HG03139 (cell line): ENCODE results near the gene SYNM.
A peak's percentile ranks its signal among the peaks of the same experiment; 100 is the strongest.

Experiments
- ATAC-seq: cut with Tn5 transposase; IDR thresholded peaks from one replicate; pipeline ENCODE4 v1.9.1; 2021; ENCODE audit not compliant: unreplicated experiment

Gene SYNM

DNA sequence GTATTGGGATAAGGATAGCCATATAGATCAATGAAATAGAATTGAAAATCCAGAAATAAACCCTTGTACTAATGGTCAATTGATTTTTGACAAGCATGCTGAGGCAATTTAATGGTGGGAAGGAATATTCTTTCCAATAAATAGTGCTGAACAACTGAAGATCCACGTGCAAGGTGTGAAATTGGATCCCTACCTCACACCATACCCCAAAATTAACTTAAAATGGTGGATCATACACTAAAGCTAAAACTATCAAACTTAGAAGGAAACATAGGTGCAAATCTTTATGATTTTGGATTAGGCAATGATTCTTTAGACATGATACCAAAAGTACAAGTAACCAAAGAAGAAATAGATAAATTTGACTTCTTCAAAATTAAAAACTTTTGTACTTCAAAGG lies 22.1 kb upstream of the SYNM start:
- ATAC-seq = no peak

DNA sequence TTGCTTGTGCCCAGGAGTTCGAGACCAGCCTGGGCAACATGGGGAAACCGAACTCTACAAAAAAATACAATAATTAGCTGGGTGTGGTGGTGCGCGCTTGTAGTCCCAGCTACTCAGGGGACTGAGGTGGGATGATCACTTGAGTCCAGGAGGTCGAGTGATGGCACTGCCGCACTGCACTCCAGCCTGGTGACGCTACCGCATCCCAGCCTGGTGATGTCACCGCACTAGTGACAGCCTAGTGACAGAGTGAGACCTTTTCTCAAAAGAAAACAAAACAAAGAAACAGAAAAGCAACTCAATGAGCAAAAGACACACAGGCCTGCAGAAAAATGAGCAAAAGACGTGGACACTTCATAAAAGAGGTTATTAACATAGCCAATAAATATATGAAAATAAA lies 19.9 kb upstream of the SYNM start:
- ATAC-seq = no peak

DNA sequence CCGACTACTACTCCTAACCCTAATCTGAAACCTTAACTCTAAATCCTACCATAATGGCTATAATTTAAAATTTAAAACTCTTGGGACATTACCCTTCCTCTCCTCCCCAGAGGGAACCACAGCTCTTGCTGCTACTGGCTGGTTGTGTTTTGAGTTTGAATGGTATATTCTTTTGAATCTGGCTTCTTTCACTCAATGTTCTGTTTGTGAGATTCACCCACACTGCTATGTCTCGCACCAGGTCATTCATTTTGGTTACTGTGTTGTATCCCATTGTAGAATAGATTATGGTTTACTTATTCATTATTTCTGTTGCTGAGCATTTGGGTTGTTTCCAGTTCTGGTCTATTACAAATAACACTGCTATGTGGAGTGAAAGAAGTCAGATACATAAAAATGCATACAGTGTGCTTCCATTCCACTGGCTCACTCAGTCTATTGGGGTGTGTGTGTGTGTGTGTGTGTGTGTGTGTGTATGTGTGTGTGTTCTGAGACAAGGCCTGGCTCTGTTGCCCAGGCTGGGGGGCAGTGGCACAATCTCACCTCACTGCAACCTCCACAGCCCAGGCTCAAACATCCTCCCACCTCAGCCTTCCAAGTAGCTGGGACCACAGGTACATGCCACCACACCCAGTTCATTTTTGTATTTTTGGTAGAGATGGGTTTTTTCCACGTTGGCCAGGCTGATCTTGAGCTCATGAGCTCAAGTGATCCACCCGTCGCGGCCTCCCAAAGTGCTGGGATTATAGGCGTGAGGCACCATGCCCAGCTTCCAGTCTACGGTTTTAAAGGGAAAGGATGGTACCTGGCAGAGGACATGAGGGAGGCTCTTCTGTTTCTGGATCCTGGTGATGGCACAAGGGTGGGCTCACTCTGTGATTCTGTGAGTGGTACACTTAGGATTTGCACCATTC lies 19.2 kb upstream of the SYNM start:
- ATAC-seq = no peak

DNA sequence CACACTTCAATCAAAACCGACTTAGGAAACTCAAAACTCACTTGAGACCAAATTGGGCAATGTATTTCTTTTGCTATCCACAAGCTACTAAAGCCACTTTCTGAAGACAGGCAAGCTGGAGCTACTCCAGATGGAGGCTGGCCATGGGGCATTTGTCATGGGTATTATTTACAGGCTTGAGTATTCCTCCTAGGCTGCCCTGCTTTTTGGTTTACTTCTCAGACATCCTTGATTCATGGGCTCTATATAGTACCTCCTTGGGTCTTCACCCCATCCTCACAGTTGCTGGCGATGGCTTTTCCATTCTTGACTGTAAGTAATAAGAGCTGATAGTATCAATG lies 18.6 kb upstream of the SYNM start:
- ATAC-seq = no peak

DNA sequence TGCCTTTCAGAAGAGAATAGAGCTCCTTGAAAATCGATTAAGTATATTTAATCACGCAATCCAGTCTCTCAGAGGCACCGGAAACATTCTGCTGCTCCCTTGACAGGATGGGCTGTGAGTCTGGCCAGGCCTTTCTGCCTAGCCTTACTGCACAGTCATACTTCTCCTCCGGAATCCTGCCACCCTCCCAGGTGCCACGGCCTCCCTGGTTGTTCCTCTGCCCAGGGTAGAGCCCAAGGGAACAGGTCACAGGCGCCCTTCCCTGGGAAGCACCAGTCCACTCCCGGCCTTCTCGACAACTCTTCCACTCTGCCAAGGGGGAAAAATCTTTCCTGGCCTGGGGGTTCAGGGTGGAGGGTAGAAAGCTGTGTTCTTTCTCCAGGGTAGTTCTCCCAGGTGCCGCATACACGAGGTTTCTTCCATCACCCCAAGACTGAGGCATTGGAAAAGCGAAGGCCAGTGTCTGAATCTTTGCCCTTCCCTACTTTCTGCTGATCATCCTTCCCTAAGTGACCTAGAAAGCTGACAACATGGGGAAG lies 17.4 kb upstream of the SYNM start:
- ATAC-seq = no peak

DNA sequence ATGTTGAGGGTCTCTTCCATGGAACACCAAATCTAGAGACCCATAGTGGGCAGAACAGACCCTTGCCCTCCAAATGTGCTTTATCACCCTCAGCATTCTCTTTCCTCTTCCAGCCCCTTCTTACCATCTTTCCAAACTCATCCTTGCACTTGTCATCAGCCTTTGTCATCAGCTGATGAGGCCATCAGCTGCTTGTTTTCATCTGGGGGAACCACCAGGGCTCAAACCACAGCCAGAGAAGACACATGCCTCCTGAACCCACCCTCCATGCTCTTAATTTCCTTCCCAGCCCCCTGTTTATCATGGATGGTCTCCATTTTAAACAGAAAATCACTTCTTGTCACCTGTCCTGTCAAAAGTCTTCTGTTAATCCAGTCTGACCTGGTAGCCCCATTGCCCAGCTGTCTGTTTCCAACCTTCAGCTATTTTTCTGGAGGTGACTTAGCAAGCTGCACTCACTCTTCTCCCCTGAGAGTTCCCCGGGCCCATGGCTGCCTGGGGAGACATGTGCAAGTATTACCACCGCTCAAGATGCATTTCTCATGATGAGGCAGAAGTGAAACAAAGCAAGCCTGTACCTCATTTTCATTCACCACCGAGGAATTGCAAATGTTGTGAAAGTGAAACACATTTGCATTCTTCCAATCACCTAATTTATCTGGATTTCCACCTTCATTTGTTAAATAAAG lies 14.7 kb upstream of the SYNM start:
- ATAC-seq = peak; percentile 100

DNA sequence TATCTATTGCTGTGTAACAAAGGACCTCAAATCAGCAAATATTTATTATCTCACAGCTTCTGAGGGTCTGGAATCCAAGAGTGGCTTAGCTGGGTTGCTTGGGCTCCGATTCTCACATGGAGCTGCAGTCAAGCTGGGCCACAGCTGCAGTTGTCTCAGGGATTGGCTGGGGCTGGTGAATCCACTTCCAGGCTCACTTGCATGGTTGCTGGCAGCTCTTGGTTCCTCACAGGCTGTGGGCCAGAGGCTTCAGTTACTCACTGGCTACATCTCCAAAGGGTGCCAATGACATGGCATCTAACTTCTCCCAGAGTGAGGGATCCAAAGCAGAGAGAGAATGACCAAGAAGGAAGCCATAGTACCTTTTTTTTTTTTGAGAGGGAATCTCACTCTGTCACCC lies 13.9 kb upstream of the SYNM start:
- no peak for ATAC-seq

DNA sequence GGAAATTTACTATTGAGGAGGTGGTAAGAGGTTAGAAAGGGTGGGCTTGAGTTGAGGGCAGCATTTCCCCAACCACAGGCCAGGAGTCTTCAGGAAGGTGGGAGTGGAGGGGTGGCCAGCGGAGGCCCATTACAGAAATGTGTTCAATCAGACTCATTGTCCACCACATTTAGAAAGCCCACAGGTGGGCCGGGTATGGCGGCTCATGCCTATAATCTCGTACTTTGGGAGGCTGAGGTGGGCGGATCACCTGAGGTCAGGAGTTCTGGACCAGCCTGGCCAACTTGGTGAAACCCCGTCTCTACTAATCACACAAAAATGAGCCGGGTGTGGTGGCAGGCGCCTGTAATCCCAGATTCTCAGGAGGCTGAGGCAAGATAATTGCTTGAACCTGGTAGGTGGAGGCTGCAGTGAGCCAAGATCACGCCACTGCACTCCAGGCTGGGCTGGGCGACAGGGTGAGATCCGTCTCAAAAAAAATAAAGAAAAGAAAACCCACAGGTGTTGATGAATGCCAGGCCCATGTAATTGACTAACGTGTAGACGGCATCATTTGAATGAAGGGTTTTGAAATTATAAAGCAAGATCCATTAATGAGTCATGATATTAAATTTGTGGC lies 12.2 kb upstream of the SYNM start:
- no peak for ATAC-seq

DNA sequence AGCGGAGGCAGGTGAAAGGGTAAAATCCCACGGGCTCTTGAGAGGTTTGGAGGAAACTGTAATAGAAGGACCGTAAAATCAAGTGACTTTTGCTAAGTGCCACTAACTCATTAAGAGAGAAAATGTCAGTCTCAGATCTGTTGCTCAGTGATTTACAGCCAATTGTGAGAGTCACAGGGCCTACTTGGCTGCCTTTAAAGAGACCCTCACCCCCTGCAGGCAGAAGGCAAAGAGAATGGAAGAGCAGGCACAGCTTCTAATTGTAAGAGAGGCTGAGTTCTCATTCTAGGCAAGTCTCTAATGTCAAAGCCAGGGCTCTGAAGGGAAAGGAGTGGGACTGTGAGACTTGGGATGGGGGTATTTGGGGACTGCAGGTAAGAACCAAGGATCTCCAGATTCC lies 9.3 kb upstream of the SYNM start:
- ATAC-seq = no peak

DNA sequence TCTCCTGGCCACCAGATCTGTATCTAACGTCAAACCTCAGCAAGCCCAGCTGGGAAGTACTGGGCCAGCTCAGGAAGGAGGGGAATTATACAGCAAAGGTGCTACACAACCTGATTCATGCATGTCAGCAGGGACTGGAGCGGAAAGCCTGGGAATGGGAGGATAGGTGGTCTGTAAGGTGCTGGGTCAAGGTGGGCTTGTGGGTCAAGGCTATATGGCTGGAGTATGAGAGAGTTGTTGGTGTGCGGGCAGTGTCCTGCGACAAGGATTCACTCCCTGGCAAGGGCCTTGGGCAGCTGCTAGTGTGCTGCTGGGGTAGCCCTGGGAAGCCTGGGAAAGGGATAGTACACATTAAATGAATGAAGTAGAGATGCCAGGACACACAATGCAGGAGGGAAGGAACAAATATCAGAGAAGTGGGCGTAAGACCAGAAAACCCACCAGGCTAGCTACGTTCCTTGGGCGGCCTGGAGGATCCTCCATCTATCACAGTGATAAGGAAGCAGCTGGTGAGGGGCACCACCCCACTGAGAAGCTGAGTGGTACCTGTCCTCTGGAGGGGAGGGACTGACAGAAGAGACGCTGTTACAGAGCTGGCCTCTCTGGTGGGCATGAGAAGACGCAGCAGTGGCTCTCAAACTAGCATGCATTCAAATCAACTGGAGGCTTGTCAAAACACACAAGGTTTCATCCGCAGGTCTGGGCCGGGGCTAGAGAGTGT lies 8.5 kb upstream of the SYNM start:
- no peak for ATAC-seq

DNA sequence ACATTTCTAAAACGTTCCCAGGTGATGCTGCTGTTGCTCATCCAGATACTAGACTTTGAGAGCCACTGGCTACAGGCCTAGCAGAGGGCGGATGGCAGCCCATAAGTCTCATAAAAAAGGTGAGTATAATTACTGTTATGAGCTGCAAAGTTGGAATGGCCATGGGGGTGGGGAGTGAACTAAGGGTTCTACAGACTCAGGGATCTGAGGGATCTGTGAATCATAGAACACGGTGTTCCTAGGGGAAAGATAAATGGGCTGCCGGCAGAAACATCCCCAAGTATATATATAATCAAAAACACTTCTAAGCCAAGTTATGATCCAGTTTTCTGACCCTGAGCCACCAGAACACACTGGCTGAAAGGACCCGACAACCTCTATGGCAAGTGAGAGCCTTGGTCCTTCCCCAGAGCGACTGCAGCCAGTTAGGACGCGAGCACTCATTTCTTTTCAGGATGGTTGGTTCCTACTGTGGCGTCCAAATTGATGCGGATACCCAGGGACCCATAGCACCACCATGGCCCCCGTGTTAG lies 7.9 kb upstream of the SYNM start:
- no peak for ATAC-seq

DNA sequence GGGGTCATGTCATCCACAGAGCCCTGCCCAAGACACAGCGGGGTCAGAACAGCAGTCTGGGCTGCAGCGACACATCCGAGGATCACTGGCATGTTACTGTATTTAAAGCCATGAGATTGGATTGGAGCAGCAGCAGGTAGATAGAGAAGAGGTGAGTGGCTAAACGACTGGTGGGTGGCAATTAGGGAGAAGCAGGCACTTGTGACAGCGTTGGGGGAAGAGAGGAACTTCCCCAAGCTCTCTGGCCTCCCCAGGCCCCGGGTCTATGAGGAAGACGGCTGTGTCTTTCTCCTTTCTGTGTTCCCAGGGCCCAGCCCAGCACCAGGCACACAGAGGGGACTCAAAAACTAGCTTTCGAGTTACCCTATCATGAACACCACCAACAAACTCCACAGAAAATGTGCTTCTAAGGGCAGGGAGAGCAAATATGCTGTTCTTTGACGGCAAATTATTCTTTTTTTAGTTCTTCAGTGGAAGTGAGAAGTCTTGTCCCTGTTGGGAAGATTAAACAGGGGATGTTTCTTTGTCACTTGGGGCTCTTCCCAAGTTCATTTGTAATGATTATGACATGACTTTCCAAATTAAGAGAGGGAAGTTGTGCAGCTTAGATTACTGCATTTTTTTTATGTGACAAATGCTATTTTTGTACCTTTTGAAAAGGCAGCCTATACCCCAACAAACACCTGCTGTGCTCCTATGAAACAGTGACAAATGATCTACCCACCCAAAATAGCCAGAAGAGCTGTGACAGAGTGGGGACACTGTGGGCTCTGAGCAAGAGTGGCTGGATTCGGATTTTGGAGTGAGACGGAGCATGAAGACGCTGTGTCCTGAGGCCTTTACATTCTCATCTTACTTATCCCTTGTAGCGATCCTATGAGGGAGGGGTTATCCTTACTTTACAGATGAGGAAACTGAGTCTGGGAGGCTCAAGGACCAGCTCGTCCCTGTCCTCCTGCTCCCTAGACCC lies 7.2 kb upstream of the SYNM start:
- ATAC-seq = no peak

DNA sequence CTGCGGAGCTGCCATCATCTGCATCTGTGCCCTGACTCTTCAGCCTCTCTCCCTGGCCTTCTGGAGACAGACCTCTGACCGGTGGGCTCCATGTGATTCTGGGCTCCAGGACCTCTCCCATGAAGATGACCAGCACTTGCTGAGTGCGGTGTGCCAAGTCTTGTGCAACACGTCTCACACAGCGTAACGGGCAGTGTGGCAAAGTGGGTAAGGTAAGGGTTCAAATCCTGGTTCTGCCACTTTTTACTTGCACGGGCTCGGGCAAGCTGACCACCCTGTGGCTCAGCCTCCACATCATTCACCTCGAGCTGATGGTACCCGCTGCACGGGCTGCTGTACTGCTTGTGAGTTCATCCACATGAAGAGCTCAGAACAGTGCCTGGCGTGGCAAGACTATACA lies 6.5 kb upstream of the SYNM start:
- ATAC-seq = no peak

DNA sequence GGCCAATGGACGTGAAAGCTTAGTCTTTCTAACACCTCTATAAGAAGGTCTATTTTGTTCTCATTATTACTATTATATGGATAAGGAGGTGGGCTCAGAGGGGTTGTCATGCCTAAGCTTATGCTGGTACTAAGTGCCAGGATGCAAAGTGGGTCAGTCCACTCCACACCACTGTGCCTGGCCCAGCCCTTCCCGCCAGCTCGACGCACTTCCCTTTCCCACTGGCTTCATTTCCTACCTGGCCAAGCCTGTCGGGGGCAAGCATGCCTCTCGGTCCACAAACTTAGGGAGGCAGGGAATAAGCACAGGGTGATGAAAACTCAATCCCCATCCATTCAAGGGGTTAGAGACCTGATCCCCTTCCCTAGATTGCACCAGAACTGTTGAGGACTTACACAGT lies 5.9 kb upstream of the SYNM start:
- no peak for ATAC-seq

DNA sequence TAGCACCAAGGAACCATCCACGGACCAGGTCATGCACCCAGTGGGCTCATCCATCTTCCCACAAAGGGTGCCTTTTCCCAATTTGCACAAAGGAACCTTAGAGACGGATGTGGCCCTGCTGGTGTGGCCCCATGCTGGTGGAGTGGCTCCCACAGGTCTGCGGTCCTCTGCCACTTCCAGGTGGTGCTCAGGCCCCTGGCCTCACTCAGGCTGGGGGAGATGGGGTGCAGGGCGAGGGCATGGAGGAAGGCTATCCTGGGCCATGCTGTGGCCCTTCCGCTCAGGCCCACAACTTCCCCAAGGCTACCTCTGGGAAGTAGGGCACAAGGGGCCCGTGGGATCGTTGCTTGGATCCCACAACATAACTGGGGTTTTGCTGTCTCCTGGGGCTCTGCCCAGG lies 5.2 kb upstream of the SYNM start:
- ATAC-seq = no peak

DNA sequence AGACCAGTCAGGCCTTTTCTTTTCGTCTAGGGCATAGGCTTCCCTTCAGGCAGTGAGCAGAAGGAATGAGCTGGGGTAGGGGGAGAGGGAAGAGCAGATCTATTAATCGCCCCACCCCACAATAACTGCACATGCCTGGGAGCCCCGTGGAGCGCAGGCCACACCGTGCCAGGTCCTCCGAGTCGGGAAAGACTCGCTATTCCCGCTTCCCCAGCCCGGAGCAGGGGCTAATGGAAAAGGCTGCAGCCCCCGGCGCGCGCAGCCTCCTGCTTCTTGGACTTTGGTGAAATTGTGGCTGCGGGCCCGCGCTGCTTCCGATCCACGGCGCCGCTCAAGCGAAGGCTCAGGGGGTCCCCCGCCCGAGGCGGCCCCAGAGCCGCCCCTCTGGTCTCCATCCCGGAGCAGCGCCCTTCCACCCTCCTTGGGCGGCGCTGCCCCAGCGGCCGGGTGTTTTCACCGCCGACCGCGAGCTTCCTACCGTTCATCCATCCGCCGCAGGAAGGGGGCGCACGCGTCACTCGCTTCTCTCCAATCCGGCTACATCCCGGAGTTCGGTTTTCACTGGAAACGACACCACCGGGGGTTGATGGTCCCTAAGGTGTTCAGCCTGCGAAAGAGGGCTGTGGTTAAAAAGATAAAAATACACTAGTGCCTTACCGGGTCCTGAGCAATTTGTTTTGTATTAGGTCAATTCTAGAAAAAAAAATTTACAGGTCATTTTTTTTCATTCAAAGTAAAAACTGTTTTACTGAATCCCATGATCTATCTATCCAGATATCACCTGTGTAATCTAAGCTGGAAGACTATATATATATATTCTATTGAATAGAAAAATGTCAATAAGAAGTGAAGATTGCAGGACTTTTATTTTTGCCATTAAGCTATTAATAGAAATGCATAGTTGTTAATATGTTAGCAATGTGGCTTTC lies 4.4 kb upstream of the SYNM start:
- ATAC-seq = no peak

DNA sequence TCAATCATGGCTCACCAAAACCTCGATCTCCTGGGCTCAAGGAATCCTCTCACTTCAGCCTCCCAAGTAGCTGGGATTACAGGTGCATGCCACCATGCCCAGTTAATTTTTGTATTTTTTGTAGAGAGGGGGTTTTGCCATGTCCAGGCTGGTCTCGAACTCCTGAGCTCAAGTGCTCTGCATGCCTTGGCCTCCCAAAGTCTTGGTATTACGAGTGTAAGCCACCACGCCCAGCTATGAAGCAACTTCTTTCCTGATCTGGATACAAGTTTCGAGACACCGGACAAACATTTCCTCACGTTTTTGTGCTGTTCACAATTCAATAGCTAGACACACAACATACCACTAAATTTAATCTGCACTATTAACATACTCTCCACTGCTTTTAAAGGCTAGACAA lies 3.4 kb upstream of the SYNM start:
- no peak for ATAC-seq

DNA sequence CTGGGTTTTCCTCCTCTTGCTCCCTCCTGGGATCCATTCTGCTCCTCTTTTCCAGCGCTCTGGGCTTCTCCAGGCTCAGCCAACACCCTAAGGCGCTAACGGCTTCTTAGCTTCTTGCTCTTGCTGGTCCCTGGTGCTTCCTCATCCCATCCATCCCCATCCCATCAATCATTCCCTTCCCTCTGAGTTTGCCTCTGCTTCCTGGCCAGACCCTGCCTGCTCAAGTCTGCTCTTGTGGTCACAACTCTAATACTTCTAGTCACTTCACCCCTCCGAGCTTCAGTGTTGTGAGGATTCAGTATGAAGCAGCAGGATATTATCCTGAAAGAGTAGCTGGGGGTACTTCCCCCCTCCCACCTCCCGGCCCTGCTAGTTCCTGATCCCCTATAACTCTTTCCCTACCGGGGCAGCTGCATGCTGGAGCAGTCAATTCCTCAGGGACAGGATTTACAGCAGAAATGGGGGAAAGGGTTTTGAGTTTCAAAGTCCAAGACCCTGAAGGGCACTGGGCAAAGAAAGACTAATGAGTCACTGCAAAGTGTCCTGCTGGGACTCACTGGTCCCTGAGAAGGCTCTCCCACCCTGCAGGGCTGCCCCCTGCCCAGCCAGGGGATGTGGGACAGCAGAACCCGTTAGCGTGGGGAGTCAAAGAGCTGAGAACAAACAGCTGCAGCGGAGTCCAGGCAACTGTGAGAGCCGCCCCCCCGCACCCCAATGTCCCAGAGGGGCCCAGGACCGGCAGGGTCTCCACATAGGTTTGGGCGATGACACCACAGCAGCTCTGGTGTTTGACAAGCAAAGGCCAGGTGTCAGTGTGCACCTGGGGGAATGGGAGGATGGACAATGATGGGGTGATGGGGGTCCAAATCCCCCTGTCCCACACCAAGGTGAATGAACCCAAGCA lies 2.3 kb upstream of the SYNM start:
- no peak for ATAC-seq
